ENCODE results near the gene FAM98C. TPM values are rescaled to one million over a fixed set of nuclear protein-coding genes. Genes with fewer than 3 reads are reported as not detected.

The FAM98C gene
- total and polyA plus RNA-seq, 2 of the 13 experiments (the other 11 are each of a cell fraction or from before 2014, with no cell fraction given), result 10.0 to 11.5 TPM

GRCh38 chr19:38420935-38421334 is 18.0 kb downstream of the FAM98C start:
- Histone ChIP-seq H3K27ac (ENCODE audit: extremely low read length, insufficient read depth, low read length) (no peak overlapping the region), H3K4me2 (ENCODE audit: low read depth, low read length) (no peak overlapping the region), H3K79me2 (ENCODE audit: insufficient read depth, low read length) (no peaks in the 10 kb centered on the region), H3K36me3 (replicated peaks in 1 of 2; ENCODE audit: control insufficient read depth in 1 of 2, insufficient read depth in 2 of 2, low read length in 2 of 2) (no peaks in the 10 kb centered on the region), H2AFZ (ENCODE audit: low read length) (no peak overlapping the region), H3K4me3 (replicated peaks in 1 of 3; ENCODE audit: insufficient read depth in 1 of 3, low read depth in 2 of 3, low read length in 3 of 3) (no peak overlapping the region), H3K27me3 (ENCODE audit: control insufficient read depth in 1 of 2, insufficient read depth in 2 of 2, low read length in 2 of 2) (peaks cover 3 to 40% of the 10 kb centered on the region in 2 experiments; a peak in 4 of 5 replicates), H3K9me3 (ENCODE audit: low read length) (no peaks in the 10 kb centered on the region), H3K4me1 (ENCODE audit: insufficient read depth, low read length) (no peaks in the 10 kb centered on the region), H3K9ac (ENCODE audit: insufficient read depth, low read depth, low read length) (no peak overlapping the region), H4K20me1 (ENCODE audit: insufficient read depth, low read length) (no peaks in the 10 kb centered on the region)
- in situ Hi-C loops (cut with HindIII; ENCODE audit: extremely low pct_ligation_motif_present, low pct_unique_long_range_greater_than_20kb), result no loop called here
- 33% methylated on average over 8 of the region's 9 CpGs for WGBS (ENCODE audit: low lambda C conversion rate)
- CTCF ChIA-PET (ENCODE audit: low intra/inter-chr PET ratio, low total read pairs), result no interaction called here
- intact Hi-C loops (cut with micrococcal nuclease; ENCODE audit: unreplicated experiment), result no loop called here
- ATAC-seq (no peak), FAIRE-seq (no peak), DNase-seq (ENCODE audit: low spot score) (no peak)
- no TSS peak for BruUV-seq (replicated peaks)
- TF ChIP-seq ZNF510 (CRISPR knock-in tag; IDR thresholded peaks at IDR 0.05; ENCODE audit: low read depth) (no peak), FOXK1 (CRISPR knock-in tag; IDR thresholded peaks at IDR 0.05; ENCODE audit: borderline replicate concordance, low read depth) (no peak), SRSF4 (IDR thresholded peaks at IDR 0.05; ENCODE audit: low read depth, low read length, poor library complexity, severe bottlenecking) (no peak), ZNF772 (CRISPR knock-in tag; IDR thresholded peaks at IDR 0.05) (no peak), HMGXB3 (CRISPR knock-in tag; IDR thresholded peaks at IDR 0.05; ENCODE audit: borderline replicate concordance) (no peak), ZNF503 (CRISPR knock-in tag; IDR thresholded peaks at IDR 0.05) (no peak), RFX3 (CRISPR knock-in tag; IDR thresholded peaks at IDR 0.05) (no peak), RFX5 (IDR thresholded peaks at IDR 0.05; ENCODE audit: low read depth, low read length) (no peak), CENPBD1 (CRISPR knock-in tag; IDR thresholded peaks at IDR 0.05; ENCODE audit: borderline replicate concordance, low read depth) (no peak)
- POLR2A ChIA-PET, result no interaction called here
